GM12878 (cell line): Measurements from ENCODE around the gene TSC2.

ENCODE experiments used
- CEBPB ChIP-seq, 2 experiments: fragments of 150-350 bp in 1 of 2; IDR thresholded peaks; 2 replicates each; pipeline ENCODE4 v1.6.1; 2012 to 2014; ENCODE audit warnings: low read depth in 2 of 2, low read length in 2 of 2, borderline replicate concordance in 1 of 2, inconsistent platforms in 1 of 2
- CTCF ChIP-seq, 3 experiments: IDR thresholded peaks in 2 of 3; conservative IDR thresholded peaks in 1 of 3; 2 replicates each; pipeline ENCODE4 v1.5.1; 2011; ENCODE audit warnings: low read depth in 3 of 3, low read length in 3 of 3, mild to moderate bottlenecking in 3 of 3, control low read depth in 2 of 3, moderate library complexity in 2 of 3, inconsistent platforms in 1 of 3, mixed read lengths in 1 of 3; ENCODE audit not compliant: control insufficient read depth in 2 of 3, insufficient read depth in 1 of 3; ENCODE audit errors: extremely low read depth in 1 of 3
- EGR1 ChIP-seq, 2 experiments: IDR thresholded peaks; 1 replicate in 1 of 2; 2 replicates in 1 of 2; pipeline ENCODE4 v1.6.1; 2011 to 2012; ENCODE audit warnings: low read depth in 2 of 2, low read length in 2 of 2, borderline replicate concordance in 1 of 2, mild to moderate bottlenecking in 1 of 2, moderate library complexity in 1 of 2
- JUNB ChIP-seq: IDR thresholded peaks from 2 replicates; pipeline ENCODE4 v1.6.1; 2016; ENCODE audit warnings: antibody characterized with exemption, mild to moderate bottlenecking
- POLR2A ChIP-seq: IDR thresholded peaks from 2 replicates; pipeline ENCODE4 v1.6.1; 2011; ENCODE audit warnings: low read depth, mild to moderate bottlenecking, low read length
- POLR2AphosphoS5 ChIP-seq: IDR thresholded peaks from 2 replicates; pipeline ENCODE4 v1.6.1; 2011; ENCODE audit warnings: mild to moderate bottlenecking, low read length, inconsistent platforms
- SP1 ChIP-seq: IDR thresholded peaks from one replicate; pipeline ENCODE4 v1.6.1; 2011; ENCODE audit warnings: low read depth, low read length

GRCh38 chr16:2054543-2055245 lies 6.9 kb downstream of the TSC2 start:
- TF ChIP-seq POLR2AphosphoS5: no peak
- TF ChIP-seq CTCF (IDR thresholded peaks at IDR 0.05 in 2 of 3, conservative IDR thresholded peaks at IDR 0.05 in 1 of 3; ENCODE audit: control insufficient read depth in 2 of 3, extremely low read depth in 1 of 3, insufficient read depth in 1 of 3, low read depth in 3 of 3, low read length in 3 of 3): no peak
- no peak for TF ChIP-seq EGR1 (IDR thresholded peaks at IDR 0.05; ENCODE audit: borderline replicate concordance in 1 of 2, low read depth in 2 of 2, low read length in 2 of 2)
- TF ChIP-seq SP1: no peak
- TF ChIP-seq JUNB: no peak
- TF ChIP-seq CEBPB (IDR thresholded peaks at IDR 0.05; ENCODE audit: borderline replicate concordance in 1 of 2, low read depth in 2 of 2, low read length in 2 of 2): no peak
- 0 out of 2 replicates have a peak, but pooled peaks have one; percentile 14 for TF ChIP-seq POLR2A
